CD1c-positive myeloid dendritic cell (primary cell): ENCODE measurements around the gene ABCA7.

Source experiments
- DNase-seq: peaks from one replicate; pipeline ENCODE4 v3.0.0-alpha.2; 2016; ENCODE audit errors: extremely low spot score

The ABCA7 gene

DNA sequence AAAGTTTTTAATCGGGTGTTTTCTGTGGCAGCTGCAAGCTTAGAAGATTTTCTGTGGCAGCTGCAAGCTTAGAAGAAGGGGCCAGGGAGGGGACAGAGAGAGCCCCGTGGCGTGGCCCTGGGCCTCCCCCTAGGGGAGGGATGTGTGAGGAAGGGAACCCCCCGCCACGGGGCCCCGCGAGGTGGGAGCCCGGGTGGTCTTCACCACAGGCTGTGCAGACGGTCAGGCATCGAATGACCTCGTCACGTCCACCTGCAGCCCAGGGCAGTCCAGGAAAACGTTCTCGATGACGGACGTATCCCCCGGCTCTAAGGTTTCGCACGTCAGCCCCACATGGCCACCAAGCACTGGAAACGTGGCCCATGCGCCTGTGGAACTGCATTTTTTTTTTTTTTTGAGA, 46.7 kb downstream of the ABCA7 start:
- DNase-seq = no peak

DNA sequence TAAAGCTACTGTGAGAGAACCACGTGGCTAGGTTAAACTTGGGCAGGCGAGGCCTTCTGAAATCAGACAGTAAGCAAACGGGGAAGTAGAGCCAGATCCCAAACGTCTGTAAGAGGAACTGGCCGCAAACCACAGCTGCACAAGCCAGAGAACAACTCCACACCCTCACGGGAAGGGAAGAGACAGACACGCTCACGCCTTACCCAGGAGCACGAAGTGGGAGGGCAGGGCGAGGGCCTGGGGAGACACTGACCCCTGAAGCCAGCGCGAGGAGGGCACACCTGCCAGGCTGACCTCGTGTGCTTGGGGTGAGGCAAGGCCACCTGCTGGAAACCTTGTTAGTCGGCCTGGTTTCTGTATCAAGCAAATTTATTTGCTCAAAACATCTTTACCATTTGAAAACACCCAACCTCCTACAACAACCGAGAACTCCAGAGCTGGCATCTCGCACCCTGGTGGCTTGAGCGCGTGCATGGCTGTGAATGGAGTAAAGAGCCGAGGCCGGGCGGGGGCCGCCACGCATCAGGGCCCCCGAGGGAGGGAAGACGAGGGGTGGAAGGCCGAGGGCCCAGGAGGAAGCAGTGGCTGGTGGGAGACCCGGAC, 48.0 kb downstream of the ABCA7 start:
- peak; percentile 95 for DNase-seq

DNA sequence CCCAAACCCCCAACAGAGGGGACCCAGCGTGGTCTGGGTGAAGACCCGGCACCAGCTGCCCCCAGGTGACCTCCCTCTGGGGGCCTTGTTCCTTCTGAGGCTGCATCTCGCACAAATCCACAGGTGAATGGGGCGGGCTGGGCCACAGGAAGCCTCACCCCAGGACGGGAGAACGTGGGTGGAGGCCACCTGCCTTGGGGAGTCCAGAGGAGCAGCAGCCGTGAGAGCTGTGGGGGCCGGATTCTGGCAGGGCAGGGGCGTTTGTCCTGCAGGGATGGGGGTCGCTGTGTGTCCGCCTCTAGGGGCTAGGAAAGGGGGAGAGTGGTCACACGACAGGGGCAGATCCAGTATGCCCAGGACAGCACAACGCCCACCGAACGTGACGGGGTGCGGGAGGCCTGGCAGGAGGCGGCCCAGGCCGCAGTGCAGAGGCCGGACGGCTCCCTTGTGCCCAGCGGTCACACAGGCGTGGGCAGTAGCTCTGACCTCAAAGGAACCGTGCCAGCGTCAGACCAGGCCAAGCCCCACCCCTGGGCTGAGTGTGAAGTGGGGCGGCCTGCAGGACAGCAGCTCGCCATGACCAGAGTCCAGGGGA, 48.6 kb downstream of the ABCA7 start:
- DNase-seq = peak; percentile 88

DNA sequence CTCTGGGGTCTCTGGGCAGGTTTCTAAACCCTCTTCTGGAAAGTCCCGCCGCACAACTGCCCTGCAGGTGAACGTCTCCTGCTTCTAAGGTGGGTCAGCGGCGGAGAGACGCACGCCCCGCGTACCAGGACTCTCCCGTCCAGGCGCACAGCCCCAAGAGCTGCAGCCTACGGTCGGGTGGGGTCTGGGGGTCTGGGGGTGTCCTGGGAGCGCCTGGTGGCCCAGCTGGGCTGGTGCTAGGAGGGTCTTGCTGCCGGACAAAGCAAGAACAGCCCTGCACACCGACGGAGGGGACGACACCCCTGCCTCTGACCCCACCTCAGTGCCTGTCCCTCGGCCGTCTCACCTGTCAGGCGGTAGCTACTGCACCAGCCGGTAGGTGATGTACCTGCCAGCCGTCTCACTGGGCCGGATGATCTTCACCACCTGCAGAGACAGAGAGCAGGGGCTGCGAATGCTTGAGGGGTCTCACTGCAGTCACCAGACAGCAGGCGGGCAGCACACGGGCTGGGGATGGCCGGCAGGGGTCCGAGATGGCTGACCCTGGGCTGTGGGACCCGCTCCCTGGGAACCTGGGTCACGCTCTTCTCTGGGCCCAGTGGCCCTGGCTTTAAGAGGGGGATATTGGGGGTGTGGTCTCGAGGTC, 49.3 kb downstream of the ABCA7 start:
- no peak for DNase-seq

DNA sequence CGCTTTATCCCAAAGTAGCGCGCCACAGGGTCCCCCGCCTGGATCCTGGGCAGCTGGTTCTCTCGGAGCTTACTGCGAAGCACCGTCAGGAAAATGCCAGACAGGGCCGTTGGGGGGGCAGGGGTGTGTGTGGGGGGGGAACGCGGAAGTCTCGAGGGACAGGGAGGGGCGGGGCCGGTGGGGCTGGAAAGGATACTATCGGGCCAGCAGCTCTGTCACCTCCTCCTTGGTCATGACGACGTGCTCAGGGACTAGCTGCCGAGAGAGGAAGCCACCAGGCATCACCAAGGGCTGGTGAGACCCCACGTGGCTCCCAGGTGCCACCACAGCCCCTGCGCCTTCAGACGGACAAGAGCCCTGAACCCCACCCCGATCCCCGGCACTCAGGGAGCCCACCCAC, 50.0 kb downstream of the ABCA7 start:
- peak; percentile 54 for DNase-seq

DNA sequence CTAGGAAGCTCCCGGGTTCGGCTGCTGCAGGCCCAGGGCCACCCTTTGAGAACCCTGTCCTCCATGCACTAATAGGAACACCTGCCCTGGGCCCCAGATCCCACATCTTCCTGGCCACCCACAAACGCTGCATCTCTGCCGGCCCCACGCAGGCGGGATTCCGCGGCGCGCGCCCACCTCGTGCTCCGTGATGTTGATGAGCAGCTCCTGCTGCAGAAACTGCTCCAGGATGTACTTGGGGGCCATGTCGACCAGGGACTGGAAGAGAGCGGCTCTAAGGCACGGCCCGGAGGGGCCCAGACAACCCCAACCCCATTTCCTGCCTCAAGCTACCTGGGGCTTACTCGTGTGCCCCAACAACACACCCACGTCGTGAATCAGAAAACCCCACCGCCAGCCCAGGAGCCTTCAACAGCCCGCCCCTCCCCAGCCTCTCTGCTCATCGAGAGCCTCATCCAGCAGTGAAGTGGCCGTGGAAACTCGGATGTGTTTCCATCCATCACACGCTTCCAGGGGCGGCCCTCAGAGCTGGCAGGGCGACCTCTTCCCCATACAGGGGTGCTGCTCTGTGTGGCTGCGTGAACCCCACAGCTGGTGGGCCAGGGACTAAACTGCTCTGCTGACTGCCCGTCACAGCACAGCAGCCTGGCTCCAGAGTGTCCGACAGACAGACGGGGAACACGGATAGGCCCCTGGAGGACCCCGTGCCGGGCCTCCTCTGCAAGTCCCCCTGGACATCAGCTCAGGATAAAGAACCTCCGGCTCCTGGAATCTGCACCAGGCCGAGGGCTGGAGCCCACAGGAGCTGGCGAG, 51.0 kb downstream of the ABCA7 start:
- DNase-seq = no peak

DNA sequence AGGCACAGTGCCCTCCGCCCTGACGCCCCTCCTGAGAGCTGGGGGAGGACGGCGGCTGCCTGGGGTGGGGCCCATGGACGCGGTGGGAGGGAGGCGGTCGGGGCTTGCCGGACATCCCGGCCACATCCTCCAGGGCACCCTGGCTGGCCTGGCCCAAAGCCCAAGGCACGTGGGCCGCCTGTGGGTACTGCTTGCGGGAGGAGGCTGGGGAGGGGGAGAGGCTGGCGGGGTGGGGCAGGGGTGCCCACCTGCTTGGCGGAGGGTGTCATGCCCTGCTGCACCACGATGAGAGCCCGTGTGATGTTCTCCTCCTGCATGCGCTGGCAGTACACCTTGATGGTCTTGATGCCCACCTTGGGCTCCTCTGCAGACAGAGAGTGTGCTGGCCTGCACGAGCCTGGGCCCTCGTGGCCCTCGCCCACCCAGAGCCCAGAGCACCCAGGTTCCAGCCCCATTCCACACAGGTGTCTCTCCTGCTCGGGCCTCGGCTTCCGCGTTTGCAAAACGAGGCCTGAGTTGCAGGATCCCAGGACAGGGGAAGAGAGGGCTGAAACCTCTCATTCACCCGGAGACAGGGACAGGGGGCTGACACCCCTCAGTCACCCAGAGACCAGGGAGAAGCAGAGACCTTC, 51.8 kb downstream of the ABCA7 start:
- no peak for DNase-seq

DNA sequence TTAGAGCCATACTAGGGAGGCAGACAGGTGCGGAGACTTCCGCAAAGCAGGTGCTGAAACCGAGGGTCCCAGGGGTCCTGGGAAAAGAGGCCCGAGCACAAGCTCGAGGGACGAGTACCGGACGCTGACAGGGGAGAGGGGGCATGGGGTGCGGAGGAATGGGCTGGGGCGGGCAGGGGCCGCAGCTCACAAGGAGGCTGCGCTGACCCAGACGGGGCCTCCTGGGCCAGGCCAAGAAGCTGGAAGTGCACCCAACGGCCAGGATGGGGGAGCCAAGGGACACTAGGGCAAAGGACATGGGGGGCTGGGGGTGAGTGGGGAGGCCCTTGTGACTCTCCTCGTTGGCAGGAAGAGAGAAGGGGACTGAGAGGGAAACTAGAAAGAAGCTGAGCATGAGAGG, 53.4 kb downstream of the ABCA7 start:
- no peak for DNase-seq

DNA sequence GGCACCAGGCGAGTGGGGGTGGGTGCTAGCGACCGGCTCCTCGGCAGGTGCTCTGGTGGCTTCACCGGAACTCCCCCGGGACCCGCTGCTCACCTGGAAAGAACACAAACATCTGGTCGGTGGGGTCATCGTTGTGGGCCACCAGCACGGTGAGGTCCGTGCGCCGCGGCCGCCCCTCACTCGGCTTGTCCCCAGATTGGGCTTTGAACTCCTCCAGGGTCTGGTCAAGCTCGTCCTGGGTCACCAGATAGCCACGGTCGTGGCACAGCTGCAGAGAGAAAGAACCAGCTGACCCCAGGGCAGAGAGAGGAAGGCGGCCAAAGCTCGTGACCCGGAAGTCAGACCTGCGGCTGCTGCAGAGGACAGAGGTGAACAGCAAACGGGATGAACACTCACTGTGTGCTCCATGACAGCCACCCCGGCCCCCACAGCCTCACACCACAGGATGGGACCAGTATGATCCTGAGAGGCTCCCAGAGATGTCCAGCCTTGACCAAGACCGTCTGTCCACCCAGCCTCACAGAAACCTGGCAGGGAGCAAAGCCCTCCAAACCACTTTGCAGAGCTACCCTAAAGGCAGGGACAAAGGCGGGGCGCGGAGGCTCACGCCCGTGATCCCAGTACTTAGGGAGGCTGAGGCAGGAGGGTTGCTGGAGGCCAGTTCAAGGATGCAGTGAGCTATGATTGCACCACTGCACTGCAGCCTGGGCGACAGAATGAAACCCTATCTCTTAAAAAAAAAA, 54.1 kb downstream of the ABCA7 start:
- DNase-seq = no peak

DNA sequence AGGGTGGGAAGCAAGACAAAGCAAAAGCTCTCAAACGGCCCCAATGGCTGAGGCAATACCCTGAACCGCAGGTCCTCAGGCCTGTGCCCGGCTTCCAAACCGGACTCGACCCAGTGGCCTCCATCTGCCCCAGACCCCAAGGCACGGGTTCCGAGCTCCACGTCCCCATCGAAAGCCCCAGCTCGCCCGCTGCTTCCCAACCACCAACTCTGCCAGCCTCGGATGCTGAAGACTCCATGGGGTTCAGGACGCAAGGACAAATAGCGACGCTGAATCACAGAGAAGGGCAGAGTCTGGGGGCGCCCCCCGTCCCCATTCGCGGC, 54.7 kb downstream of the ABCA7 start:
- no peak for DNase-seq

DNA sequence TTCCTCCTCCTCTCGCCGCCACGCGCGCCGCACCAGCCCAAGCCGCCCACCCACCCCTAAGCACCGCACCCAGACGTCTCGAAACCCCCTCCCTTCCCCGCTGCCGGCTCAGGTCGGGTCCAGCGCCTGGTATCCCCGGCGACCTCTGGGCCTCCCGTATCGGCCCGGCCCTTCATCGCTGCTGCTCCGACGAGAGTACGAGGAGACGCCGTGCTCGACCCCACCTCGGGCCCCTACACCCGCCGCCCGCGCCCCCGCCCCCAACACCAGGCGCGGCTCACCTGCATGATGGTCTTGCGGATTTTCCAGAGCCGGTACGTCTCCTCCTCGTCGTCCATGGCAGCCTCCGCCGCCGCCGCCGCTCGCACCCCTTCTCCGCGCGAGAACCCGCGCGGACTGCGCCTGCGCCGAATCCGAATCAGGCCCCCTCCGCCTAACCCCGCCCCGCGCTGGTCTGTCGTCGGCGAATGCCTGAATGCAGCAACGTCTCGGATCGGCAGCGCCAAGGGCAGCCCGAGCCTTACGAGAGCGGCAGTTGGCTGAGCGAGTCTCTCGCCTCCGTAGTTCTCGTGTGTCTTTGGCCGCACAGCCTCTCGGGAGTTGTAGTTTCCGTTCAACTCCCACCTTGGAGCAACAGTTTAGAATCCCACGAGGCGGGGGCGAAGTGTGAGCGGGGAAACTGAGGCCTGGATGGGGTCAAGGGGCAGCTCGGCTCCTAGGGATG, 55.2 kb downstream of the ABCA7 start, which contains the start of gene POLR2E:
Gene POLR2E (minus strand): TSS at position 398 of the 724 bp plus-strand sequence. CDS start 60 bp downstream, at position 338.
- DNase-seq = peak; percentile 99

DNA sequence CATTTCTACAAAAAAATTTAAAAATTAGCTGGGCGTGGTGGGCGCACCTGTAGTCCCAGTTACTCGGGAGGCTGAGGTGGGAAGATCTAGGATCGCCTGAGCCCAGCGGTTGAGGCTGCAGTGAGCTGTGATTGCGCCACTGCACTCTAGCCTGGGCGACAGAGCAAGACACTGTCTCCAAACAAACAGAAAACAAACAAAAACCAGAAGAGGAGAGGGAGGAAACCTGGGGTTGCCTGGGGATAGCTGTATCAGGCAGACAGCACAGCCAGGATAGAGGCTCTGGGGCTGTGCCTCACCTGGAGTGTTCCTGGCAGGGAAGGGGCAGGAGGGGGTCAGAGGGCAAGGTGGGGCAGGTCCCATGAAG, 57.9 kb downstream of the ABCA7 start:
- DNase-seq = peak; percentile 32

DNA sequence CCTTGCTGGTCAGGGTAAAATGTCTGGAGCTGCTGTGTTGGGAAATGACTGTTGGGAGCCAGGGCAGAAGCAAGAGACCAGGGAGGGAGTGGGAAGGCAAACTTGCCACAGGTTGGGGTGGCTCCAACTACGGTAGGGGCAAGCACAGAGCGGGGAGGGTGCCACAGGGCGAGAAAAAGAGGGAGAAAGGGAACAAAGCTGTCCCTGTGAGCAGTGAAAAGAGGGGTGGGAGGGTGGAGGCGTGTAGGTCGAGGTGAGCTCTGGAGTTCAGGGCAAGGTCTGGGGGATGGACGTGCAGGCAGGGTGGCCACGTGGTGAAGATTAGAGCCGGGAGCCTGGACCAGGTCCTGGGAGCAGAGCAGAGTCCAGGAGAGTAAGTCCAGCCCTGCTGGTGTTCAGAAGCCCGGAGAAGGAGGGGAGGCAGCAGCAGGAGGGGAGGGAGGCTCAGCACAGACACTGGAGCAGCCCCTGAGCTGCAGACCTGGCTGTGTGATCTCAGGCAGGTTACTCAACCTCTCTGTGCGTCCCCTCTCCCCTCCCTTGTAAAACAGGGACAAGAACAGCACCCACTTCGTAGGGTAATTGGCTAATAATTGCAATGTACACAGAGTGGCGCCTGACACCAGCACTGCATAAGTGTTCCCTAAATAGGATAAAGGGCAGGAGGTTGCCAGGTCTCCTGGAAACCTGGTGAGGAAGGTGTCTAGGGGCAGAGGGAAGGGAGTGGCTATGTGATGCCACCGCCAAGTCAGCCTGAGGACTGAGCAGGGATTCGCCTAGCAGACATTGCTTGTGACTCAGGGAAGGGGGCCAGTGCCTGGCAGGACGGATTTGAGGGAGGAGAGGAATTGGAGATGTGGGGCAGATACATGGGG, 58.5 kb downstream of the ABCA7 start:
- DNase-seq = peak; percentile 38

DNA sequence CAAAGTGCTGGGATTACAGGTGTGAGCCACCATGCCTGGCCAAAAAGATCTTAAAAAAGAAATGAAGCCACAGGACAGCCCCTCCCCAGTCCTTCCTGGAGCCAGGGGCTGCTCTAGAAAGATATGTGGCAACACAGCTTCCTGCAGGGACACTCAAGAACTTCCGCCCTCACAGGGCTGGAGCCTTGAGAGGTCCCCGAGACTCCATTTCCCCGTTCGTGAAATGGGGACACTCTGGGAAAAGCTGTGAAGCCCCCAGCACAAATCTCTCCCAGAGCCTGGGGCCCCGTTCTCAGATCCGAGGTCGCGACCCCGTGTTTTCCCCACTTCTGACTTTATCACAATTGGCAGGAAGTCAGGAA, 61.4 kb downstream of the ABCA7 start:
- DNase-seq = peak; percentile 75

DNA sequence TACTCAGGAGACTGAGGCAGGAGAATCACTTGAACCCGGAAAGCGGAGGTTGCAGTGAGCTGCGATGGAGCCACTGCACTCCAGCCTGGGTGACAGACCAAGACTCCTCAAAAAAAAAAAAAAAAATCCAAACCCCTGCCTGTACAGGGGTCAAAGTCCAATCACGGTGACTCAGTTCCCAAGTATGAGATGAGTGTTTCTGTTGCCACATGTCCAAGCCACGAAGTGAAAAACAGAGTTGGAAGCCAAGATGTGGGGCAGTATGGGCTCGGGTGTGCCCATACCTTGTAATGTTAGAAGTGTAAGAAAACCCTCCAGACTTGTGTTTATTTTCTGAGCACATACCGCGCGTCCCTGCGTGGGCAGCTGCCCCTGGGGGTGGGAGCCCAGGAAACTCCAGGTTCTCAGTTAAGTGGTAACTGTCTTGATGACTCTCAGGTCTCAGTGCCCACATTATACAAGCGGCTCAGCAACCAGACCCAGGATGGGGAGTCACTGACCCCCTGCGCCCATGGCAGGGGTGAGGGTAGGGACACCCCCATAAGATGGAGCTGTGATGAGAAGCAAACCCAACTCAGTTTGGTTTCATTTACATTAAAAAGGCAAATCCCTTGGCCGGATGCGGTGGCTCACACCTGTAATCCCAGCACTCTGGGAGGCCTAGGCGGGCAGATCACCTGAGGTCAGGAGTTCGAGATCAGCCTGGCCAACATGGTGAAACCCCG, 62.7 kb downstream of the ABCA7 start:
- DNase-seq = peak; percentile 89

DNA sequence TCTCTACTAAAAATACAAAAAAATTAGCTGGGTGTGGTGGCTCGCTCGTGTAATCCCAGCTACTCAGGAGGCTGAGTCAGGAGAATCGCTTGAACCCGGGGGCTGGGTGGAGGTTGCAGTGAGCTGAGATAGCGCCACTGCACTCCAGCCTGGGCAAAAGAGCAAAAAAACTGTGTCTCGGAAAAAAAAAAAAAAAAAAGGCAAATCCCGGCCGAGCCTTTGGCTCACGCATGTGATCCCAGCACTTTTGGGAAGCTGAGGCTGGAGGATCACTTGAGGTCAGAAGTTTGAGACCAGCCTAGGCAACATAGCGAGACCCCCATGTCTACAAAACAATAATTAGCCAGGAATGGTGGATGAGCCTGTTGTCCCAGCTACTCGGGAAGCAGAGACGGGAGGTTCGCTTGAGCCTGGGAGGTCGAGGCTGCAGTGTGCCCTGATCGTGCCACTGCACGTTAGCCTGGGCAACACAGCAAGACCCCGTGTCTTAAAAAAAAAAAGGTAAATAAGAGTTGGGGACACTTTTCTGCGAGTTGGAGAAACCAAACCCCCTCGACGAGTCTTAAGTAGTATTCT, 63.3 kb downstream of the ABCA7 start:
- no peak for DNase-seq

DNA sequence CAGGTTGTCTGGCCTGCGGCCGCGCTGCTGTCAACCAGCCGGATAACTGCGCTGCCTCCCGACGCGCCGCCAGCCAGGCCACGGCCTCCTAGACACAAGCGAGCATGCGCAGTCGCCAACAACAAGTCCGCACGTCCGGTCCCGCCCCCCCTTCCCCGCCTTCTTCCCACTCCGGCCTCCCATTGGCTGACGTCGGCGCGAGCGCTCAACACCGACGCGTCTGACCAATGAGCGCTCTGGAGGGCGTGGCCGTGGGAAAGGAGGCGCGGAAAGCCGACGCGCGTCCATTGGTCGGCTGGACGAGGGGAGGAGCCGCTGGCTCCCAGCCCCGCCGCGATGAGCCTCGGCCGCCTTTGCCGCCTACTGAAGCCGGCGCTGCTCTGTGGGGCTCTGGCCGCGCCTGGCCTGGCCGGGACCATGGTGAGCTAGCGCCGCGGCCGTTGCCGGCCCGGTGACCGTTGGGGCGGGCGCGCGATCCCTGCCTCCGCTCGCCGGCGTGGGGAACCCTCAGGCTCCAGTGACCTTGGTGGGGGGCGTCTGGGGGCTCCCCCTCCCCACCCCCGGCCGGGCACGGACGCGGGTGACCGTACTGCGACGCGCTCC, 63.9 kb downstream of the ABCA7 start, which contains the start of gene GPX4:
Gene GPX4 (plus strand): TSS at position 287 of the 603 bp plus-strand sequence. CDS start 50 bp downstream, at position 337.
- peak; percentile 100 for DNase-seq

DNA sequence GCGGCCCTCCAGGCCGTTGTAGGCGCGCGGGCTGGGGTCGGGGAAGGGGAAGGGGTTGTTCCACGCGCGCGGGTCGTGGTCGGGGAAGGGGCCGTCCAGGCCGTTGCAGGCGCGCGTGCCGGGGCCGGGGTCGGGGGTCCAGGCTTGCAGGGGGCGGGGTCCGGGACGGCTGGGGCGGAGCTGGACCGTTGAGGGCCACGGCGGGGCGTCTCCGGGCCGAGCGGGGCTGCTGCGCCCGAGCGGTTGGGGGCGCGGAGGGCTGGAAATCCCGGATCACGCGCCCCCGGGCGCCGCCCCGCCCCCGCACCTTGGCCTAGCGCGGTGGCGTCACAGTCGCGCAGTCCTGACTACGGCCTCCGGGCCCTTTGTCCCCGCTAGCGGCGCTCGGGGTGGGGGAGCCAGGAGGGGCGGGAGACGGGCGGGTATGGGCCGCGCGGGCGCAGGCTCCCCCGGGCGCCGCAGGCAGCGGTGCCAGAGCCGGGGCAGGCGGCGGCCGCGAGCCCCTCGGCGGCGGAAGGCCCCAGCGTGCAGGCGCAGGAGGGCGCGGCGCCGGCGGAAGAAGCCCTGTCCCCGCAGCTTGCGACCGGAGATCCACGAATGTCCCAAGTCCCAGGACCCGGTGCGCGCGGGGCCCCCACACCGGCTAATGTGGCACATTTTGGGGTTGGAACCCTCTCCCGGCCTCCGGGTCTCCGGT, 64.6 kb downstream of the ABCA7 start:
- DNase-seq = peak; percentile 94
